ENCODE measurements around the gene RNF115. TPM values are rescaled to one million over a fixed set of nuclear protein-coding genes. Genes with fewer than 3 reads are reported as not detected.

RNF115 gene
- total RNA-seq, 1 experiment from 2014 or later = 9.5 TPM

DNA sequence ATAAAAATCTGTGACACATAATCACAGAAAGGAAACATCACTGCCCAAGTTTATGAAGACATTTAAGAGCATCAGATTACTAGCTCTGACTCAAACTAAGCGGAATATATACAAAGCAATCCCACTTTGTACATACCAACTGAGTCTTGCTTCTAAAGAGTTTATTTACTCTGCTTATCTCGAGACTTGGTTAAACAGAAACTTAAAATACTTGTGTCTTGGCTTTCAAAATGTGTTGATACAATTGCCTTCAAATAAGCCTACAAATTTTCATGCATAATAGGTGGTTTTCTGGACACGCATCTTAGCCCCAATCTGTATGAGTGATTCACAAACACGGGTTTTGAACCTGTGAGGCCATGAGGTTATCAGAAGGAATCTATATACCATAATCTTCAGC, 83.6 kb downstream of the RNF115 start:
- no peak overlapping the region for H3K4me2 ChIP-seq (ENCODE audit: low read length)
- no peak for DNase-seq (ENCODE audit: low read depth, low spot score)

More for the DNA sequence above, 83.6 kb downstream of the RNF115 start:
- H3K9me2 ChIP-seq (ENCODE audit: insufficient read depth) = no peaks in the 10 kb centered on the region
- BruUV-seq (replicated peaks) = no TSS peak
- H3K79me2 ChIP-seq (ENCODE audit: insufficient read depth, low read length) = no peaks in the 10 kb centered on the region
- H3K9me3 ChIP-seq (ENCODE audit: control insufficient read depth in 1 of 2, insufficient read depth in 1 of 2, low read depth in 1 of 2, low read length in 2 of 2) = no peaks in the 10 kb centered on the region
- RAD21 ChIA-PET (ENCODE audit: low non-redundant PET in 1 of 2, low total read pairs in 2 of 2, uncharacterized antibody in 2 of 2, unreplicated experiment in 2 of 2) = no interaction called here
- no peak overlapping the region for H3K4me3 ChIP-seq (replicated peaks in 1 of 2; ENCODE audit: low read depth in 1 of 2, low read length in 2 of 2)
- no peaks in the 10 kb centered on the region for H3K27me3 ChIP-seq (ENCODE audit: insufficient read depth, low read length)
- CTCF ChIA-PET = no interaction called here
- peaks cover 0 to 8% of the 10 kb centered on the region in 2 experiments; a peak in 1 of 4 replicates for H3K4me1 ChIP-seq (ENCODE audit: control insufficient read depth in 1 of 2, insufficient read depth in 2 of 2, low read length in 2 of 2)
- no peaks in the 10 kb centered on the region for H4K20me1 ChIP-seq (ENCODE audit: insufficient read depth)
- TF ChIP-seq CBX3 (IDR thresholded peaks at IDR 0.05; ENCODE audit: low read depth) = no peak
- TF ChIP-seq FOSL1 (IDR thresholded peaks at IDR 0.05; ENCODE audit: low read depth) = no peak
- TF ChIP-seq, protein P1, sequence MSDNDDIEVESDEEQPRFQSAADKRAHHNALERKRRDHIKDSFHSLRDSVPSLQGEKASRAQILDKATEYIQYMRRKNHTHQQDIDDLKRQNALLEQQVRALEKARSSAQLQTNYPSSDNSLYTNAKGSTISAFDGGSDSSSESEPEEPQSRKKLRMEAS (IDR thresholded peaks at IDR 0.05) = no peak
- no peak for TF ChIP-seq EZH2phosphoT487 (IDR thresholded peaks at IDR 0.05; ENCODE audit: borderline replicate concordance)
- TF ChIP-seq POLR2A (IDR thresholded peaks at IDR 0.05; ENCODE audit: borderline replicate concordance, extremely low read depth, insufficient read depth, insufficient read length) = no peak
- no peak for TF ChIP-seq EGR1 (IDR thresholded peaks at IDR 0.05; ENCODE audit: low read depth)
- TF ChIP-seq ZNF274 (IDR thresholded peaks at IDR 0.05; ENCODE audit: low read depth, low read length) = no peak
- no peak for TF ChIP-seq EZH2 (IDR thresholded peaks at IDR 0.05)
- no peak for TF ChIP-seq SRF (IDR thresholded peaks at IDR 0.05; ENCODE audit: low read depth)
- no peak for TF ChIP-seq RAD21 (IDR thresholded peaks at IDR 0.05; ENCODE audit: low read depth)
- TF ChIP-seq POLR2AphosphoS5 (IDR thresholded peaks at IDR 0.05; ENCODE audit: low read depth, low read length) = no peak
- TF ChIP-seq, protein P2, sequence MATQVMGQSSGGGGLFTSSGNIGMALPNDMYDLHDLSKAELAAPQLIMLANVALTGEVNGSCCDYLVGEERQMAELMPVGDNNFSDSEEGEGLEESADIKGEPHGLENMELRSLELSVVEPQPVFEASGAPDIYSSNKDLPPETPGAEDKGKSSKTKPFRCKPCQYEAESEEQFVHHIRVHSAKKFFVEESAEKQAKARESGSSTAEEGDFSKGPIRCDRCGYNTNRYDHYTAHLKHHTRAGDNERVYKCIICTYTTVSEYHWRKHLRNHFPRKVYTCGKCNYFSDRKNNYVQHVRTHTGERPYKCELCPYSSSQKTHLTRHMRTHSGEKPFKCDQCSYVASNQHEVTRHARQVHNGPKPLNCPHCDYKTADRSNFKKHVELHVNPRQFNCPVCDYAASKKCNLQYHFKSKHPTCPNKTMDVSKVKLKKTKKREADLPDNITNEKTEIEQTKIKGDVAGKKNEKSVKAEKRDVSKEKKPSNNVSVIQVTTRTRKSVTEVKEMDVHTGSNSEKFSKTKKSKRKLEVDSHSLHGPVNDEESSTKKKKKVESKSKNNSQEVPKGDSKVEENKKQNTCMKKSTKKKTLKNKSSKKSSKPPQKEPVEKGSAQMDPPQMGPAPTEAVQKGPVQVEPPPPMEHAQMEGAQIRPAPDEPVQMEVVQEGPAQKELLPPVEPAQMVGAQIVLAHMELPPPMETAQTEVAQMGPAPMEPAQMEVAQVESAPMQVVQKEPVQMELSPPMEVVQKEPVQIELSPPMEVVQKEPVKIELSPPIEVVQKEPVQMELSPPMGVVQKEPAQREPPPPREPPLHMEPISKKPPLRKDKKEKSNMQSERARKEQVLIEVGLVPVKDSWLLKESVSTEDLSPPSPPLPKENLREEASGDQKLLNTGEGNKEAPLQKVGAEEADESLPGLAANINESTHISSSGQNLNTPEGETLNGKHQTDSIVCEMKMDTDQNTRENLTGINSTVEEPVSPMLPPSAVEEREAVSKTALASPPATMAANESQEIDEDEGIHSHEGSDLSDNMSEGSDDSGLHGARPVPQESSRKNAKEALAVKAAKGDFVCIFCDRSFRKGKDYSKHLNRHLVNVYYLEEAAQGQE (IDR thresholded peaks at IDR 0.05; ENCODE audit: low read depth) = no peak
- TF ChIP-seq YY1 (IDR thresholded peaks at IDR 0.05; ENCODE audit: extremely low read depth, insufficient replicate concordance, low read depth, low read length) = no peak
- H2AFZ ChIP-seq (ENCODE audit: low read depth, low read length, poor library complexity, severe bottlenecking) = no peak overlapping the region
- POLR2A ChIA-PET = no interaction called here
- H3K9ac ChIP-seq (ENCODE audit: low read length) = no peak overlapping the region
- H3K27ac ChIP-seq (ENCODE audit: low read depth, low read length) = no peak overlapping the region
- H3K36me3 ChIP-seq (ENCODE audit: control insufficient read depth in 1 of 2, insufficient read depth in 2 of 2, low read length in 2 of 2) = peaks cover 3 to 6% of the 10 kb centered on the region in 2 experiments; a peak in 2 of 4 replicates
- ATAC-seq = no peak
- intact Hi-C loops (cut with micrococcal nuclease) = no loop called here

All from HCT116 (cell line).